ENCODE measurements around the gene ZSWIM5.

GRCh38 chr1:45033356-45033755 is 173.0 kb downstream of the ZSWIM5 start:
- TF ChIP-seq CTCF (IDR thresholded peaks at IDR 0.05) = no peak
- TF ChIP-seq POLR2A (IDR thresholded peaks at IDR 0.05) = no peak

Measured in body of pancreas (tissue), 4 donors.